Subcutaneous abdominal adipose tissue (tissue), 5 donors: ENCODE measurements around the gene TRIM52.
"Not testable (repeated sequence)": the region's sequence is repeated elsewhere in the genome, so short reads cannot be mapped to it uniquely, and the experiment has no call there.

Experiments used
- H3K27ac ChIP-seq: one replicate; pipeline ENCODE4 v1.7.0; 2013; ENCODE audit warnings: low read depth, mild to moderate bottlenecking, inconsistent platforms, low read length, moderate library complexity
- H3K27me3 ChIP-seq, 5 donors: one replicate each; pipeline ENCODE4 v1.7.0; 2013; ENCODE audit warnings: low read length in 5 of 5, inconsistent platforms in 1 of 5; ENCODE audit not compliant: control insufficient read depth in 5 of 5, insufficient read depth in 4 of 5
- H3K36me3 ChIP-seq, 5 donors: one replicate each; pipeline ENCODE4 v1.7.0; 2013; ENCODE audit warnings: low read length in 5 of 5; ENCODE audit not compliant: control insufficient read depth in 5 of 5, insufficient read depth in 5 of 5
- H3K4me1 ChIP-seq, 5 donors: one replicate each; pipeline ENCODE4 v1.7.0; 2013; ENCODE audit warnings: low read length in 5 of 5, mild to moderate bottlenecking in 3 of 5, moderate library complexity in 1 of 5; ENCODE audit not compliant: control insufficient read depth in 5 of 5, insufficient read depth in 5 of 5
- H3K4me3 ChIP-seq, 5 donors: one replicate each; pipeline ENCODE4 v1.7.0; 2013; ENCODE audit warnings: low read length in 5 of 5, low read depth in 1 of 5
- H3K9ac ChIP-seq, 5 donors: one replicate each; pipeline ENCODE4 v1.7.0; 2013; ENCODE audit warnings: low read length in 5 of 5, mild to moderate bottlenecking in 4 of 5, moderate library complexity in 3 of 5
- H3K9me3 ChIP-seq, 5 donors: one replicate each; pipeline ENCODE4 v1.7.0; 2013; ENCODE audit warnings: low read length in 5 of 5; ENCODE audit not compliant: control insufficient read depth in 5 of 5
- donor health status: healthy.
- donor health status: healthy.
- donor health status: healthy.
- donor health status: healthy.
- donor health status: healthy.

TRIM52 gene

GRCh38 chr5:181280251-181280762 is 19.4 kb upstream of the TRIM52 start:
- Histone ChIP-seq H3K4me3 (no peak overlapping the region), H3K9ac (no peak overlapping the region), H3K27me3 (no peaks in the 10 kb centered on the region), H3K27ac (no peak overlapping the region), H3K9me3 (no peaks in the 10 kb centered on the region), H3K4me1 (no peaks in the 10 kb centered on the region), H3K36me3 (no peaks in the 10 kb centered on the region)

GRCh38 chr5:181273433-181273744 is 12.4 kb upstream of the TRIM52 start:
- not testable (repeated sequence) for H3K4me1 ChIP-seq, H3K9me3 ChIP-seq, H3K4me3 ChIP-seq, H3K36me3 ChIP-seq, H3K9ac ChIP-seq, H3K27ac ChIP-seq, H3K27me3 ChIP-seq

GRCh38 chr5:181271081-181271480 is 10.1 kb upstream of the TRIM52 start:
- H3K27ac ChIP-seq, result no peak overlapping the region
- no peaks in the 10 kb centered on the region for H3K9me3 ChIP-seq
- no peak overlapping the region for H3K4me3 ChIP-seq
- H3K27me3 ChIP-seq, result no peaks in the 10 kb centered on the region
- H3K4me1 ChIP-seq, result no peaks in the 10 kb centered on the region
- no peak overlapping the region for H3K9ac ChIP-seq
- H3K36me3 ChIP-seq, result peaks cover 0 to 3% (median 0%) of the 10 kb centered on the region in 5 donors

GRCh38 chr5:181267907-181268306 is 7.0 kb upstream of the TRIM52 start:
- H3K36me3 ChIP-seq, result peaks cover 0 to 12% (median 9%) of the 10 kb centered on the region in 5 donors
- not testable (repeated sequence) for H3K27ac ChIP-seq, H3K4me1 ChIP-seq, H3K9ac ChIP-seq, H3K27me3 ChIP-seq, H3K4me3 ChIP-seq, H3K9me3 ChIP-seq

- not testable (repeated sequence) for H3K4me1 ChIP-seq, H3K9me3 ChIP-seq, H3K4me3 ChIP-seq, H3K27ac ChIP-seq, H3K9ac ChIP-seq, H3K27me3 ChIP-seq
- peaks cover 0 to 12% (median 9%) of the 10 kb centered on the region in 5 donors for H3K36me3 ChIP-seq
Observed at GRCh38 chr5:181267291-181267904, 6.5 kb upstream of the TRIM52 start.

- Histone ChIP-seq H3K9me3 (no peaks in the 10 kb centered on the region), H3K36me3 (peaks cover 0 to 11% (median 9%) of the 10 kb centered on the region in 5 donors), H3K4me1 (peaks cover 0 to 11% (median 9%) of the 10 kb centered on the region in 5 donors), H3K4me3 (no peak overlapping the region), H3K27me3 (no peaks in the 10 kb centered on the region), H3K27ac (no peak overlapping the region), H3K9ac (peak overlapping the region in 1 of 5 donors; percentile 30)
Observed at GRCh38 chr5:181265092-181265671, 4.2 kb upstream of the TRIM52 start.

- H3K4me3 ChIP-seq, result no peak overlapping the region
- H3K36me3 ChIP-seq, result peaks cover 0 to 11% (median 9%) of the 10 kb centered on the region in 5 donors
- H3K4me1 ChIP-seq, result peaks cover 13 to 26% (median 25%) of the 10 kb centered on the region in 5 donors
- H3K9me3 ChIP-seq, result no peaks in the 10 kb centered on the region
- H3K27me3 ChIP-seq, result no peaks in the 10 kb centered on the region
- H3K27ac ChIP-seq, result no peak overlapping the region
- H3K9ac ChIP-seq, result no peak overlapping the region
Observed at GRCh38 chr5:181263633-181264032, 2.7 kb upstream of the TRIM52 start.

- Histone ChIP-seq H3K4me1 (peaks cover 16 to 43% (median 42%) of the 10 kb centered on the region in 5 donors), H3K27me3 (no peaks in the 10 kb centered on the region), H3K27ac (peak overlapping the region; percentile 98), H3K36me3 (peaks cover 0 to 11% (median 9%) of the 10 kb centered on the region in 5 donors), H3K4me3 (peak overlapping the region; percentile 65 to 100 (median 97)), H3K9ac (peak overlapping the region; percentile 87 to 100 (median 100)), H3K9me3 (no peaks in the 10 kb centered on the region)
Observed at GRCh38 chr5:181261320-181262049, 542 bp upstream of the TRIM52 start.

- Histone ChIP-seq H3K9me3 (no peaks in the 10 kb centered on the region), H3K4me3 (peak overlapping the region; percentile 95 to 100 (median 99)), H3K36me3 (peaks cover 0 to 11% (median 9%) of the 10 kb centered on the region in 5 donors), H3K9ac (peak overlapping the region; percentile 88 to 100 (median 100)), H3K4me1 (peaks cover 16 to 56% (median 52%) of the 10 kb centered on the region in 5 donors), H3K27me3 (no peaks in the 10 kb centered on the region), H3K27ac (peak overlapping the region; percentile 98)
Observed at GRCh38 chr5:181259974-181260719, 796 bp downstream of the TRIM52 start.
